CD4-positive, alpha-beta T cell treated with Interleukin-4 for 1 hour (primary cell): Measurements from ENCODE around the gene FBXO28.
"Not testable (repeated sequence)": the region's sequence is repeated elsewhere in the genome, so short reads cannot be mapped to it uniquely, and the experiment has no call there.

Source experiments
- DNase-seq, 2 donors: peaks; one replicate each; pipeline ENCODE4 v3.0.0-alpha.2; 2020 to 2022

Gene FBXO28

DNA sequence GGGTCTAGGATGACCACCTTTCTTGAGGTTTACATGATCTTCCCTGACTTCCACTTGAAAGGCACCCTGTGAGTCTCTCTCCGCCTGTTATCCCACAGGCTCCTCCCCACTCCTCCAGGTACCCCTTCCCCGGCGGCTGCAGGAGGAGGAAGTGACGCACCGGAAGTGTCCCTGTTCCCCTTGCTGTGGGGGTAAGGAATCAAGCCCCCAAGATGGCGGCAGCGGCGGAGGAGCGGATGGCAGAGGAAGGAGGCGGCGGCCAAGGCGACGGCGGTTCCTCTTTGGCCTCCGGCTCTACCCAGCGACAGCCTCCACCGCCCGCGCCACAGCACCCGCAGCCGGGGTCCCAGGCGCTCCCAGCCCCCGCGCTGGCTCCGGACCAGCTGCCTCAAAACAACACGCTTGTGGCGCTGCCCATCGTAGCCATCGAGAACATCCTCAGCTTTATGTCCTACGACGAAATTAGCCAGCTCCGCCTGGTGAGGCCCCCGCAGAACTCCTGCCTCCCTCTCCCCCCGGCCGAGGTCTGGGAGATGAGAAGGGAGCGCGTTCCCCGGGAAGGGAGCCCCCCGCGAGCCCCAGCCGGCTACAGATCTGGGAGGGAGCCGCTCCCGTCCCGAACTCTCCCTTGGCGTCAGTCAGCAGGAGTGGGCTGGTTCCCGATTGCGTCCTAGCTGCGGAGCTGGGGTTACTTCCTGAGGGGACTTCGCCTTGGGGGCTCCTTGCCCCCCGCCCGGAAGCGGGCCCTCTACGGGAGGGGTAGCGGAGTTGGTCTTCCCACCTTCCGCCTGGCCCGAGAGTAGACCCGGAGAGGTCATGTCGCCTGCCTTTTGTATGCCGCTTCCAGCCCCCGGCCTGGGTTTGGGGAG, at the start of gene FBXO28:
Gene FBXO28 (plus strand): TSS at position 194 of the 869 bp plus-strand sequence. CDS start 19 bp downstream, at position 213.
- DNase-seq = peak; percentile 94 to 95

DNA sequence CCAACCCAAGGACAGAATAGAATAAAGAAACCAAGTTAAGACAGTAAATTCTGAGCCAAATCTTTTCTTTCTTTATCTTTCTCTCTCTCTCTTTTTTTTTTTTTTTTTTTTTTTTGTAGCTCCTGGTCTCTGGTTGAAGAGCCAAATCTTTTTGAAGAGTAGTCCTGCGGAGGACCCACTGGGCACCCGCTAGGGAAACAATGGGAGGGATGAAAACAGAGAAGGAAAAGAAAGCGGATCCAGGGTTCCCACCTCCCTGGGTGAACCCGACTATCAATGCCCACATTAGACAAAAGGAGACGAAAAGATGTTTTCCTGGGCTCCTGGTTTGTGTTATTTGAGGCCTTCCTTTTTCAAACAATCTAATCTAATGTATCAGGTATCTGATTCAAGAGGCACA, 49.8 kb upstream of the FBXO28 start:
- DNase-seq = no peak

DNA sequence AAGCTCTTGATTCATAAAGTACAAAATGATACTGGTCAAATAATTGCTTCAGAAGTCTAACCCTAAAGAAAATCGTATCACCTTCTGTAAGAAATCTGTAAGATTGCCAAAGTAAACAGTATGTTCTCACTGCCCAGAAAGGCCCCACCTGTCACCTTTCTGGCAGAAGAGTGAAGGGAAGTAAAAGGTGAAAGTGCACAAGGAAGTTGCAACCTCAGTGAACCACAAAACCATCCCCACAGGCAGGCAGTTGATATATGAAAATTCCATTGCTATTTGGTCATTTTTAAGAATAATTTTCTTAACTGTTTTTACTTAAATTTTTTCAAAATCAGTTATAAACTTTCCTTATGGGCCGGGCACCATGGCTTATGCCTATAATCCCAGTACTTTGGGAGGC, 48.5 kb upstream of the FBXO28 start:
- DNase-seq = no peak

GRCh38 chr1:224067207-224067606, 46.7 kb upstream of the FBXO28 start:
- DNase-seq = no peak

GRCh38 chr1:224067621-224068457, 46.1 kb upstream of the FBXO28 start:
- DNase-seq = no peak

GRCh38 chr1:224068458-224069072, 45.3 kb upstream of the FBXO28 start:
- DNase-seq = no peak

DNA sequence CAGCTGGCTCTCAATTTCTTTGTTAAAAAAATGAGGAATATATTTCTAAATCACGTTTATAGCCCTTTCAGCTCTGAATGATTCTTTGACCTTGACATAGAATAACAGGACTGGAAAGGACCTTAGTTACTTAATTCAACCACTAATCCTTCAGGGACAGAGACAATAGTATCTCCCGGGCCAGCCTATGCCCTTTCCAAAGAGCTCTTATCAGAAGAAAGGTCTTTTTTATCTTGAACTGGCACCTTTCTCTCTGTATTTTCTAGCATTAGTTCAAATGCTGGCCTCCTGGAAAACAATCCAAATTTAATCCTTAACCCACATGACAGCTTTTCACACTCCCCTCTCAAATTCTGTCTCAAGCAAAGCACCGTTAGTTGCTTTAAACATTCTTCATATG, 44.8 kb upstream of the FBXO28 start:
- no peak for DNase-seq

- no peak for DNase-seq
Measured at GRCh38 chr1:224070521-224070920, 43.4 kb upstream of the FBXO28 start.

- no peak for DNase-seq
Measured at GRCh38 chr1:224076407-224076806, 37.5 kb upstream of the FBXO28 start.

DNA sequence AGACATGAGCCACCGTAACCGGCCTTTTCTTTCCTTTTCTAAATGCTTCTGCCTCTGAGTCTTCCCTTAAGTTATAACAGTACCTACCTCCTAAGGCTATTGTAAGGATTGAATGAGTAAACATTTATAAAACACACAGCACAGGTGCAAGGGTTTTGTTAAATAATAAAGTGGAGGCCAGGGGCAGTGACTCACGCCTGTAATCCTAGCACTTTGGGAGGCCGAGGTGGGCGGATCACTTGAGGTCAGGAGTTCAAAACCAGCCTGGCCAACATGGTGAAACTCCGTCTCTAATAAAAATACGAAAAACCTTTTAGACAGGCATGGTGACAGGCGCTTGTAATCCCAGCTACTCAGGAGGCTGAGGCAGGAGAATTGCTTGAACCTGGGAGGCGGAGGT, 34.3 kb upstream of the FBXO28 start:
- DNase-seq = not testable (repeated sequence)

- DNase-seq = no peak
Measured at GRCh38 chr1:224080115-224080774, 33.7 kb upstream of the FBXO28 start.

DNA sequence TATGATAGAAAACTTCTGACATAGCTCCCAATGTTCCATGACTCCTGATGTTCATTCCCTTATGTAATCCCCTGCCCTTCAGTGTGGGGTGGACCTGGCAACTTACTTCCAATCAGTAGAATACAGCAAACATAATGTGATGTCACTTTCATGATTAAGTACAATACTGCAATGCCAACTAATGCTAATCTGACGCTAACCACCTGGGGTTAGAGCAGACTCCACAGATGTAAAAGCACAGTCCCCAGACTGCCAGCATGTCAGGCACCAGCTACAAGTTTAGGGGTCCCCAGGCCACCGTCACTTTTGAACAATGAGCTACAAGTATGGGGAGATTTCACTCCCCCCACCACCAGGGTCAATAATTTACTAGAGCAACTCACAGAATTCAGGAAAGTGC, 32.3 kb upstream of the FBXO28 start:
- DNase-seq = no peak

GRCh38 chr1:224082146-224082545, 31.8 kb upstream of the FBXO28 start:
- no peak for DNase-seq

- no peak for DNase-seq
Measured at GRCh38 chr1:224084867-224085266, 29.0 kb upstream of the FBXO28 start.

DNA sequence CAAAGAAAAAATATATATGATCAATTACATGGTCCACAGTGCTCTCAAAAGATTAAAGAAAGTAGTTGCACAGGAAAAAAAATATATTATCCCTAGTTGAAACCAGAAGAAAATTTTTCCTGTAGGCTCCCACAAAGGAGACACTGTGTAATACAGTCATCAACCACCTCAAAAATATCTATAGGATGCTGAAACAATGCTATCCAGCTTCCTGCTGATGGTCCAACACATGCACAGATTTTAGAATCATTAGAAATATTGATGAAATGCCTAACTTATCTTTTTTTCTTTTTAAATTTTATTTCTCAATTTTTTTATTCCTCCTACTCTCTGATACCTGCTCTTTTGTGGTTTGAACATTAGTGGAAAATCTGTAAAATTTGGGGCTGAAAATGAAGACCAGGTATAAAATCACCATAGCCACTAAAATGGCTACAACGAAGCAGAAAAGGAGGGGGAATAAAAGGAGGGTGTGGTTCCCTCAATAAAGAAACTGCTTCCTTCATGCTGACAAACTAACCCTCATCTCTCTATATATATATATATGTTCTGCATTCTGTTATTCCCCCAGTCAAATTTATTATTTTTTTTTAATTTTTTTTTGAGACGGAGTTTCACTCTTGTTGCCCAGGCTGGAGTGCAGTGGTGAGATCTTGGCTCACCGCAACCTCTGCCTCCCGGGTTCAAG, 28.3 kb upstream of the FBXO28 start:
- DNase-seq = no peak

GRCh38 chr1:224087286-224087794, 26.6 kb upstream of the FBXO28 start:
- DNase-seq = no peak

DNA sequence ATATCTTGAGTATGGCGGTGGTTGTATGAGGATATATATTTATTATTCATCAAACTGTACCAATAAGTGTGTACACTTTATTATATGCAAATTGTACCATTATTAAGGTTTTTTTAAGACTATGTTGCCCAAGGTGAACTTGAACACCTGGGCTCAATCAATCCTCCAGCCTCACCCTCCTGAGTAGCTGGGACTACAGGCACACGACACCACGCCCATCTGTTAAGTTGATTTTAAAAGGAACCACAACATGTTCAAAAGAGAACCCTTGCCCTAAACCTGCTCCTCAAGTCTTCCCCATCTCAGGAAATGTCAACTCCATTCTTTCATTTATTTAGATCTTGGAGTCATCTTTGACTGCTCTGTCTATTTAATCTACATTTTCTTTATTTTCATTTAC, 24.3 kb upstream of the FBXO28 start:
- DNase-seq = no peak

GRCh38 chr1:224090116-224090515, 23.8 kb upstream of the FBXO28 start:
- no peak for DNase-seq

DNA sequence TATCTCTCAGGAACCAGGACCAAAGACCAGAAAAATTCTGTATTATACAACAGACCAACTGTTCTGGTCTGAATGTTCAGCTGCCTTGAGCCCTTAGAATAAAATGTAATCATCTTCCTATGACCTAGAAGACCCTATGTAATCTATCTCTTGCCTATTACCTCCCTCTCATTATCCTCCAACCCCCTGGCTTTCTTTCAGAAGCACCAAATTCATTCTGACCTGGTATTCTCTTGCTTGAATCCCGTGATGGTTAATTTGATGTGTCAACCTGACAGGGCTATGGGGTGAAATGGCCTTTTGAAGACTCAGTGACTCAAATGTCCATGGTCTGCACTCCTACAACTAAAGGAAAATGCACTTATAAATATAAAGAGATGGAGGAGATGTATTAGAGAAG, 21.8 kb upstream of the FBXO28 start:
- DNase-seq = no peak

GRCh38 chr1:224092601-224093000, 21.3 kb upstream of the FBXO28 start:
- no peak for DNase-seq

GRCh38 chr1:224095339-224095738, 18.6 kb upstream of the FBXO28 start:
- no peak for DNase-seq

GRCh38 chr1:224095867-224096266, 18.0 kb upstream of the FBXO28 start:
- DNase-seq = no peak
